Endothelial cell of umbilical vein (primary cell): Measurements from ENCODE around the gene MCCC1. TPM values are rescaled to one million over a fixed set of nuclear protein-coding genes. Genes with fewer than 3 reads are reported as not detected.

Experiments used
- BruUV-seq: library from RNA; stranded (reverse); fragments of 400-500 nt; replicated peaks from 2 replicates; lab custom pipeline; 2021; lab: Mats Ljungman, UMichigan
- CTCF ChIA-PET: fragments of 300-600, 350-600 bp; sonication (Branson Sonifier 250); formaldehyde crosslinking; loops from one replicate; lab custom pipeline; 2021; ENCODE audit warnings: antibody characterized with exemption, inconsistent platforms; lab: Charles Lee
- POLR2A ChIA-PET: fragments of 300-600, 350-600 bp; sonication (Branson Sonifier 250); formaldehyde crosslinking; loops from one replicate; lab custom pipeline; 2021; ENCODE audit warnings: antibody characterized with exemption, inconsistent platforms; lab: Charles Lee
- DNase-seq: peaks from one replicate; pipeline ENCODE4 v3.0.0-alpha.2; 2011; ENCODE audit warnings: low read depth, low spot score
- FAIRE-seq: peaks from 2 replicates; lab custom pipeline; 2011; peaks lifted over from hg19 to GRCh38; lab: Jason Lieb, UNC
- H2AFZ ChIP-seq: 2 replicates; pipeline ENCODE4 v1.6.0; 2012; ENCODE audit warnings: low read depth, low read length, control low read depth, inconsistent platforms
- H3K27ac ChIP-seq: 2 replicates; pipeline ENCODE4 v1.5.1; 2011; ENCODE audit warnings: low read depth, mild to moderate bottlenecking, control low read depth, low read length, moderate library complexity; ENCODE audit not compliant: insufficient read depth
- H3K27me3 ChIP-seq, 2 experiments: 2 replicates each; pipeline versions ENCODE4 v1.6.0 to v1.6.1; 2011; ENCODE audit warnings: low read length in 2 of 2, mixed read lengths in 1 of 2; ENCODE audit not compliant: control insufficient read depth in 2 of 2, insufficient read depth in 2 of 2
- H3K36me3 ChIP-seq, 2 experiments: 2 replicates in 1 of 2; 3 replicates in 1 of 2; pipeline ENCODE4 v1.5.1; 2011; ENCODE audit warnings: low read length in 2 of 2, mild to moderate bottlenecking in 1 of 2, moderate library complexity in 1 of 2; ENCODE audit not compliant: control insufficient read depth in 2 of 2, insufficient read depth in 2 of 2; ENCODE audit errors: extremely low read depth in 1 of 2
- H3K4me1 ChIP-seq: 3 replicates; pipeline ENCODE4 v1.5.1; 2011; ENCODE audit warnings: mild to moderate bottlenecking, low read length; ENCODE audit not compliant: control insufficient read depth, insufficient read depth; ENCODE audit errors: extremely low read depth
- H3K4me2 ChIP-seq: 2 replicates; pipeline ENCODE4 v1.6.1; 2011; ENCODE audit warnings: low read length, control low read depth, mixed read lengths; ENCODE audit not compliant: insufficient read depth
- H3K4me3 ChIP-seq, 3 experiments: fragments of 200-600 bp in 1 of 3; sonication (generic), shearing (Covaris generic) in 1 of 3; replicated peaks in 1 of 3; 2 replicates each; pipeline ENCODE4 v1.5.1; 2011 to 2016; ENCODE audit warnings: control low read depth in 3 of 3, low read length in 3 of 3, mild to moderate bottlenecking in 2 of 3, inconsistent platforms in 1 of 3, low read depth in 1 of 3, moderate library complexity in 1 of 3; ENCODE audit not compliant: insufficient read depth in 1 of 3
- H3K79me2 ChIP-seq: 2 replicates; pipeline ENCODE4 v1.6.0; 2012; ENCODE audit warnings: low read length, inconsistent platforms; ENCODE audit not compliant: control insufficient read depth, insufficient read depth
- H3K9ac ChIP-seq: replicated peaks from 2 replicates; pipeline ENCODE3; 2011; ENCODE audit warnings: low read length, control low read depth; ENCODE audit not compliant: insufficient read depth; ENCODE audit errors: extremely low read depth
- H3K9me1 ChIP-seq: replicated peaks from 3 replicates; pipeline ENCODE4 v1.6.0; 2011; ENCODE audit warnings: mild to moderate bottlenecking, low read length; ENCODE audit not compliant: control insufficient read depth, insufficient read depth; ENCODE audit errors: extremely low read depth
- H3K9me3 ChIP-seq: replicated peaks from 2 replicates; pipeline ENCODE4 v1.5.1; 2012; ENCODE audit warnings: low read length, inconsistent platforms; ENCODE audit not compliant: control insufficient read depth, insufficient read depth
- H4K20me1 ChIP-seq: replicated peaks from 2 replicates; pipeline ENCODE3; 2011; ENCODE audit warnings: mild to moderate bottlenecking, low read length; ENCODE audit not compliant: control insufficient read depth, insufficient read depth; ENCODE audit errors: extremely low read depth
- EZH2 ChIP-seq: IDR thresholded peaks from 2 replicates; pipeline ENCODE4 v1.6.1; 2012; ENCODE audit warnings: borderline replicate concordance, low read depth, mild to moderate bottlenecking, moderate library complexity, low read length, inconsistent platforms; ENCODE audit not compliant: severe bottlenecking
- FOS ChIP-seq: IDR thresholded peaks from 2 replicates; pipeline ENCODE4 v1.6.1; 2011; ENCODE audit warnings: mild to moderate bottlenecking, low read length, moderate library complexity, borderline replicate concordance; ENCODE audit not compliant: insufficient read depth
- GATA2 ChIP-seq: IDR thresholded peaks from 2 replicates; pipeline ENCODE4 v1.7.0; 2011; ENCODE audit warnings: low read depth, mild to moderate bottlenecking, moderate library complexity, mixed read lengths, low read length; ENCODE audit not compliant: insufficient read length, insufficient read depth
- JUN ChIP-seq: IDR thresholded peaks from 2 replicates; pipeline ENCODE4 v1.6.1; 2011; ENCODE audit warnings: borderline replicate concordance, low read depth; ENCODE audit not compliant: insufficient read length, insufficient read depth
- MAX ChIP-seq: IDR thresholded peaks from 2 replicates; pipeline ENCODE4 v1.6.1; 2011; ENCODE audit not compliant: insufficient read depth, insufficient read length
- MYC ChIP-seq: IDR thresholded peaks from one replicate; pipeline ENCODE4 v1.6.1; 2011; ENCODE audit warnings: mild to moderate bottlenecking, low read depth, low read length
- POLR2A ChIP-seq: IDR thresholded peaks from 2 replicates; pipeline ENCODE4 v1.6.1; 2012; ENCODE audit warnings: low read depth, mild to moderate bottlenecking, control low read depth, low read length
- POLR2AphosphoS5 ChIP-seq: IDR thresholded peaks from 2 replicates; pipeline ENCODE4 v1.6.1; 2012; ENCODE audit warnings: low read depth, mild to moderate bottlenecking, control low read depth, low read length, moderate library complexity; ENCODE audit not compliant: insufficient read depth
- dilution Hi-C: fragments of 300-500 bp; cut with MboI; formaldehyde crosslinking; loops from one replicate; pipeline ENCODE4 v1.15.0; 2019; ENCODE audit warnings: low sequenced_read_pairs; ENCODE audit not compliant: extremely low pct_ligation_motif_present
- intact Hi-C: fragments of 100-400 bp; cut with micrococcal nuclease; formaldehyde crosslinking; loops from one replicate; pipeline ENCODE4 v1.10.0; 2022
- polyA plus RNA-seq, 4 experiments: library from polyadenylated mRNA; depleted of rRNA in 3 of 4; stranded (reverse) in 3 of 4; unstranded in 1 of 4; fragments of >200 nt; gene quantifications; 2 replicates each; pipeline versions ENCODE4 v1.2.1 to v1.2.3, GENCODE V29; 2011 to 2012; ENCODE audit warnings: missing spikeins in 1 of 4
- total RNA-seq: library from RNA; stranded (reverse); gene quantifications from 2 replicates; pipeline ENCODE4 v1.2.3, GENCODE V29; 2021
- TF ChIP-seq, protein P1 (sequence below), 2 donors: IDR thresholded peaks; 1 replicate in 1 of 2; 2 replicates in 1 of 2; pipeline ENCODE4 v1.5.1; 2011; ENCODE audit warnings: low read length in 2 of 2, mild to moderate bottlenecking in 2 of 2, moderate library complexity in 2 of 2, control low read depth in 1 of 2, inconsistent platforms in 1 of 2, low read depth in 1 of 2; ENCODE audit not compliant: insufficient read depth in 1 of 2; ENCODE audit errors: extremely low read depth in 1 of 2

Gene MCCC1
- total and polyA plus RNA-seq, 2 donors (not counting 3 experiments of a cell fraction or from before 2014, with no cell fraction given) = 9.2 to 19.7 TPM

DNA sequence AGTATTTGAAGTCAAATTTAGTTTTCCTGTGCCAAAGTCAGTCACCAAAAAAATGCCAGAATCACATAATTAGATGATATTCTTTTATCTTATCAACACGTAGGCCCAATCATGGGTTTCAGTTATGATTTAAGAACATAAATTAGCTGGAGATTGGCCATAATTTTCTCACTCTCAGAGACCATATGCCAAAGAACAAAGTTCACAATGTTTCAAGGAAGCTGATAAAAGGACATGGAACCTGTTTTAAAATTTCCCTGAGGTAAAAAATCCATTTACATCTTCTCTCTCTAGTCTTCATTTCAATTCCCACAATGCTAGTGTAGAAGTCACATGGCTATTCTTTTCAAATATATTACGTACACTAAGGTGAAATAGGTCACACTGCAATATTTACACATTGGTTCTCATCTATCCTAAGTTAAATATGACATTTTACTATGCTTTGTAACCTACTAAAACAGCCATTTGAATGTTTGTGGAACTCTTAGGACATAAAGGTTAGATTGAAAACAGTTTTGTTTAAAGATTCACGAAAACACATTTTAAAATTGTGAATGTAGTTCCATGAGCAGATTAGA lies 76.3 kb downstream of the MCCC1 start:
- no peak overlapping the region for H3K4me3 ChIP-seq
- H3K79me2 ChIP-seq = no peaks in the 10 kb centered on the region
- POLR2A ChIA-PET = no interaction called here
- no peaks in the 10 kb centered on the region for H4K20me1 ChIP-seq
- FAIRE-seq (peak; percentile 49), DNase-seq (no peak)
- BruUV-seq = no TSS peak
- no peaks in the 10 kb centered on the region for H3K4me1 ChIP-seq
- H3K9me3 ChIP-seq = no peaks in the 10 kb centered on the region
- CTCF ChIA-PET = no interaction called here
- H3K4me2 ChIP-seq = no peak overlapping the region
- no peak overlapping the region for H3K9ac ChIP-seq
- no peak overlapping the region for H3K27ac ChIP-seq
- intact Hi-C loops (no loop called here), dilution Hi-C loops (no loop called here)
- no peak for TF ChIP-seq MAX
- TF ChIP-seq JUN = no peak
- TF ChIP-seq EZH2 = no peak
- TF ChIP-seq, protein P1, sequence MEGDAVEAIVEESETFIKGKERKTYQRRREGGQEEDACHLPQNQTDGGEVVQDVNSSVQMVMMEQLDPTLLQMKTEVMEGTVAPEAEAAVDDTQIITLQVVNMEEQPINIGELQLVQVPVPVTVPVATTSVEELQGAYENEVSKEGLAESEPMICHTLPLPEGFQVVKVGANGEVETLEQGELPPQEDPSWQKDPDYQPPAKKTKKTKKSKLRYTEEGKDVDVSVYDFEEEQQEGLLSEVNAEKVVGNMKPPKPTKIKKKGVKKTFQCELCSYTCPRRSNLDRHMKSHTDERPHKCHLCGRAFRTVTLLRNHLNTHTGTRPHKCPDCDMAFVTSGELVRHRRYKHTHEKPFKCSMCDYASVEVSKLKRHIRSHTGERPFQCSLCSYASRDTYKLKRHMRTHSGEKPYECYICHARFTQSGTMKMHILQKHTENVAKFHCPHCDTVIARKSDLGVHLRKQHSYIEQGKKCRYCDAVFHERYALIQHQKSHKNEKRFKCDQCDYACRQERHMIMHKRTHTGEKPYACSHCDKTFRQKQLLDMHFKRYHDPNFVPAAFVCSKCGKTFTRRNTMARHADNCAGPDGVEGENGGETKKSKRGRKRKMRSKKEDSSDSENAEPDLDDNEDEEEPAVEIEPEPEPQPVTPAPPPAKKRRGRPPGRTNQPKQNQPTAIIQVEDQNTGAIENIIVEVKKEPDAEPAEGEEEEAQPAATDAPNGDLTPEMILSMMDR (IDR thresholded peaks at IDR 0.05; ENCODE audit: extremely low read depth in 1 of 2, insufficient read depth in 1 of 2, low read depth in 1 of 2, low read length in 2 of 2) = no peak
- TF ChIP-seq MYC = no peak
- no peak for TF ChIP-seq POLR2A
- no peak for TF ChIP-seq FOS
- TF ChIP-seq POLR2AphosphoS5 = no peak
- TF ChIP-seq GATA2 = no peak
- H3K9me1 ChIP-seq = no peaks in the 10 kb centered on the region
- peaks cover 0 to 5% of the 10 kb centered on the region in 2 experiments for H3K36me3 ChIP-seq
- no peaks in the 10 kb centered on the region for H3K27me3 ChIP-seq
- H2AFZ ChIP-seq = no peak overlapping the region
